Stimulated activated CD4-positive, alpha-beta T cell treated with anti-CD3 and anti-CD28 coated beads, Interleukin-4, amount 100 ng/mL, for 48 hours (primary cell): ENCODE results near the gene CSNK2A3.
"Not testable (repeated sequence)": the region's sequence is repeated elsewhere in the genome, so short reads cannot be mapped to it uniquely, and the experiment has no call there.

Experiments used
- DNase-seq, 2 donors: peaks; one replicate each; pipeline ENCODE4 v3.0.0-alpha.2; 2020; ENCODE audit warnings: low read depth in 2 of 2

The CSNK2A3 gene

GRCh38 chr11:11352878-11353277 is at the start of gene CSNK2A3:
TSS of gene CSNK2A3 (minus strand) at chr11:11353250. CDS start at chr11:11353119, 131 bp downstream.
- not testable (repeated sequence) for DNase-seq

DNA sequence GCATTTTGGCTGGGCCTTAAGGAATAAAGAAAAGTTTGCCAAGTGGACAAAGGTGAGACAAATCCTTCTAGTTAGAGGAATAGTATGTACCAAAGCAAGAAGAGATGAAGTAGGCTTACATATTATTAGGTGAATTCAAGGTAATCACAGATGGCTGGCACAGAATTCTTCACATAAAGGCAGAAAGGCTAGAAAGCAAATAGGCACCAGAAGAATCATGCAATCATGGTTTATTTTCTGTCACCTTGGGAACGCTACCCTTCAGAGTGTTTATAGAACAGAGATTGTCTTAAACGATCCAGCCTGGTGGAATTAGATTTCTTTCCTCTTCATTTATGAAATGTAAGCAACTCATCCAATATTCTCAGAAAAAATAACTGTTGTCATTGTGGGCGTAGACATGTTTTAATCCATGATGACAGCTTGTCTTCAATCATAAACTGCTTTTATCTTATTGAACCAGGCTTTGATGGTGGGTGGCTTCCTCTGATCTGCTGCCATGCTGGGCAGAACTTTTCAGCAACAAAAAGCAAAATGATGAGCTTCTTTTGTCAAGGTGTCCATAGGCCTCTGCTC is 49.0 kb upstream of the CSNK2A3 start:
- DNase-seq = no peak

DNA sequence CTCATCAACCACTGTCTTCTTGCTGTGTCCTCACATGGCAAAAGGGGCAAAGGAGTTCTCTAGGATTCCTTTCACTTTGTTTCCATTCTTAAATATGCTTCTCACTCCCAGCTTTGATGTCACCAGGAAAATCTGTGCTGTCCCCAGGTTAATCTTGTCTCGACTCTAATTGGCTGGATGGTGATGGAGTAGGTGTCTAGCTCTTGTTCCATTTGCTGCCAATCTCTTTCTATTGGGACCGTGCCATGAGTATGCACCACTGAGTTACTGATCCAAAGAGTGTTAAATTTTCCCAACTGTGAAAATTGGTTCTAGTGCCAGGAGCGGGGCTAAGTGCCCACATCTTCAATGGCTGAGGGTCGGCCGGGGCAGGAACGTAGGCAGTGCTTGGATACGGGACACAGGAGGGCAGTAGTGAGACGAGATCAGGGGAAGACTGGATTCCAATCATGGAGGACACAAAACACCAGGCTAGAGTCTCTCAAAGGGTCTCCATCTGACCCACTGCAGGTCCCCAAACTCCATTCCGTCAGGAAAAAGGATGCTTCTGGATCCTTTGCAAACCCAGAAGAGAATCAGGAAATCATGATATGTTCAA is 47.7 kb upstream of the CSNK2A3 start:
- DNase-seq = no peak

DNA sequence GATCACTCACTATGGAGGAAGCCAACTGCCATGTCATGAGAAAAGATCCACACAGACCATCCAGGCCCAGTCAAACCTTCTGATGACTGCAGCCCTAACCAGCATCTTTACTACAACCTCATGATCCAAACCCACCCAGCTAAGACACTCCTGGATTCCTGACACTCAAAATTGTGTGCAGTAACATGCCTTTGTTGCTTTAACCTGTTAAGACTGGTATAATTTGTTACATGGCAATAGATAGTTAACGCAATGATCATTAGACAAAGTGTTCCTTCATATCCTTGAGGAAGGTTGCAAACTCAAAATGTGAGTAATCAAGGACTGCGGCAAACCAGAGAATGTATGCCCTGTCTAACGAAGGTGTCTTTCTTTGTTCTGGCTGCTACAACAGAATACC is 47.1 kb upstream of the CSNK2A3 start:
- DNase-seq = no peak

DNA sequence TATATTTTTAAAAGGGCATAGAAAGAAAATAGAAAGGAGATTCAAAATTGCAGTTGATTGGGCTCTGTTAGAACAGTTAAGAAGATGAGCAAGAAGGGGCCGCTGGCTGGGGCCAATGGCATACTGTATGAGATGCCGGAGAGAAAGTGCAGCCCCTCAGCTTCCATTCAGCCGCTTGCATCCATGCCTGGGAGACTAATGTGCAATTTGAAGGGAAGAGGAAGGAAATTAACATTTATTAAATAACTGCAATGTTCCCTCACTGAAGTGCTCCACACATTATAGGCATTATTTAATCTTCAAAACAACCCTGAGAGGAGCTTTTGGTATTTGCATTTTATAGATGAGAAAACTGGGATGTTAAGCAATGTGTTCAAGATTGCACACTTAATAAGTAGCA is 44.7 kb upstream of the CSNK2A3 start:
- no peak for DNase-seq

DNA sequence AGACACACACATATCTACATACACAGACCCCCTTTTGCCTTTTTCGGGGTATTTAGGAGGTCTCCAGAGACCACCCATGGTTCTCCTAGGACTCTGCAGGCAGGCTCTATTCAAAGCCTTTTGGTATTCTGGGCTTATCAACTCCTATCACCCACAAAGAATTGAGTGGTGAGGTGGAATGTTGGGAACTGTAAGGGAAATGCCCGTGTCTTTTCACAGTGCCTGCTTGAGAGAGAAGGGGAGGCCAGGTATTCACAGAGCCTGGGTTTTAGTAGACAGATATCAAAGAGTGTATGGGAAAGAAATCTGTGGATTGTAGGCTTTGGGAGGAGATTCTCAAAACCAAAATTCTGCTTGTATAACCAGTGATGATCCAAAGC is 44.0 kb upstream of the CSNK2A3 start:
- DNase-seq = no peak

DNA sequence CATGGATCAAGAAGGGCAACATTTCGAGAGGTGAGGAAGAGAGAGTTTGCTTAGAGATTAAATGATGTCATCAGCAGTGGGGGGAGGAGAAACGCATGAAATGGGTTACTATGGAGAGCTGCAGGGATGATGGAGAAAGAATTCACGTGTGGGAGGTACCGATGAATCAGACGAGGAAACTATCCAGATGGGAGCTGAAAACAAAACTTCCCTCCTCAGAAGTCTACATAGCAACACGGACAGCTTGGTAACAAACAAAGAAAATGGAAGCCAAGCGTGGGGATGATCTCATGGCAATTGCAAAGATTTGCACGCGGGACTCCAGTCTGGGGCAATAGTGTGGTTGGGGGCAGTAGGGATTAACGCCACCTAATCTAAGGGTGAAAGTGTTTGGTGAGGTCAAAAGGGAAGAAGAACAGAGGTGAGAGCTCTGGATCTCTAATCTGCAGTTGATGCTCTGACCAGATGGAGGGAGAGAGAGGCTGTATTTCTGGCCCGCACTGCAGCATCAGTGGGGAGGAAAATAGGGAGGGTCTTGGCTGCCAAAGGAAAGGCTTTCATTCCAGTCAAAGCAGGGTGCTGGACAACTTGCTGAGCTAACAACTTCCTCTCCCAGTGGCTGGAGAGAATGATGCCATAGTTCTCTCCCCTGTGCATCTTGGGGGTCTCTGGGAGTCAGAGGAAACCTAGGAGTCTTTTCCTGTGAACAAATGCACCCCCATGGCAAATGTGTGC is 43.4 kb upstream of the CSNK2A3 start:
- no peak for DNase-seq

DNA sequence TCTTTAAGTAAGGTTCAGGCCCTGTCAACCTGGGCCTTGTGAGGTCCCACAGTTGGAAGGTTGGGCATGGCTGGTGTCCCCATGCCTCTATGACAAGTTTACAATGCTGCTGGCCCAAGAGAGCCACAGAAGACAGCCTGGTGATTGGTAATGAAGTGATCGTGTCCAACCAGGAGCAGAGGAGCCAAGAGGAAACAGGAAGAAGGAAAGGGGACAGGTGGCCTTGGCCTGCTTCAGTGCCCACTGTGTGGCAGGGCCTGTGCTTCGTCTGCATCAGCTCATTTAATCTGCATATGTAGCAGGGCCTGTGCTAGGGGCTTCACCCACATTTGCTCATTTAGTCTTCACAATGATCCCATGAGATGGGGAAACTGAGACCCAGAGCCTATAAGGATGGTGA is 42.1 kb upstream of the CSNK2A3 start:
- no peak for DNase-seq

GRCh38 chr11:11394241-11394640 is 41.2 kb upstream of the CSNK2A3 start:
- DNase-seq = no peak

DNA sequence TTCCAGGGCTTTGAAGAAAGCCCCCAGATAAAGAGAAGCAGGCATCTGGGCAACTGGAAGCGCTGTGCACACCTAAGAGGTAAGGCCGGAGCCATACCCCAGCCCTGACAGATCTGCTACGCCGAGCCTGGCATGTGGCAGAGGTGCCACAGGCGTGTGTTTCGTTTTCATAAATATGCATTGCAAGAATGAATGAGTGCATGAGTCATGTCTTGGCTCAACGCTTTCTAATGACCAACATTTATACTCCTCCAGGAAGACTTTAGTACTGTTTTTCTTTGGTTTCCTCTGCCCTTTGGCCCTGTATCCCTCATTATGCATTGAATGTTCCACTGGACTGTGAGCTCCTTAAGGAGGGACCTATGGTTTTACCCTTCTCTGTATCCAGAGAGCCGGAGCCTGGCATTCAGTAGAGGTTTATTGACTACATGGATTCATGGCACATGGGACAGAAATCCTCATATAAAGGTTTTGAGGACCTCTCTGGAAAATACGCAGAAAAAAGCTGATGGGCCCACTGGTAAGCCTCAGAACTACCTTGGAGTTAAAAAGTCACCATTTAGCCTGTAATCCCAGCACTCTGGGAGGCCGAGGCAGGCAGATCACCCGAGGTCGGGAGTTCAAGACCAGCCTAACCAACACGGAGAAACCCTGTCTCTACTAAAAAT is 38.9 kb upstream of the CSNK2A3 start:
- no peak for DNase-seq

GRCh38 chr11:11391169-11391568 is 38.1 kb upstream of the CSNK2A3 start:
- DNase-seq = no peak

GRCh38 chr11:11390068-11390771 is 37.2 kb upstream of the CSNK2A3 start:
- DNase-seq = no peak

- no peak for DNase-seq
Observed at GRCh38 chr11:11389238-11389637, 36.2 kb upstream of the CSNK2A3 start.

- no peak for DNase-seq
Observed at GRCh38 chr11:11387622-11388305, 34.7 kb upstream of the CSNK2A3 start.

GRCh38 chr11:11387207-11387606 is 34.2 kb upstream of the CSNK2A3 start:
- no peak for DNase-seq

DNA sequence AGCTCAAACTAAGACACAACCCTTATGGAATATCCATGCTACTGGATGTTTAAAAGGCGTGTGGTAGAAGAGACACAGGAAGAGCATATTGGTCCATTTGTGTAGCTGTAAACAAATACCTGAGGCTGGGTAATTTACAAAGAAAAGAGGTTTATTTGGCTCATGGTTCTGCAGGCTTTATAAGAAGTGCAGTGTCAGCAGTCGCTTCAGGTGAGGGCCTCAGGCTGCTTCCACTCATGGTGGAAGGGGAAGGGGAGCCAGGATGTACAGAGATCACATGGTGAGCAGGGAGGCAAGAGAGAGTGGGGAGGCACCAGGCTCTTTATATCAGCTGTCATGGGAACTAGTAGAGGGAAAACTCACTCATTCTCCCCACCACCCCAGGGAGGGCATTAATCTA is 31.8 kb upstream of the CSNK2A3 start:
- DNase-seq = no peak

GRCh38 chr11:11383995-11384394 is 30.9 kb upstream of the CSNK2A3 start:
- DNase-seq = no peak

DNA sequence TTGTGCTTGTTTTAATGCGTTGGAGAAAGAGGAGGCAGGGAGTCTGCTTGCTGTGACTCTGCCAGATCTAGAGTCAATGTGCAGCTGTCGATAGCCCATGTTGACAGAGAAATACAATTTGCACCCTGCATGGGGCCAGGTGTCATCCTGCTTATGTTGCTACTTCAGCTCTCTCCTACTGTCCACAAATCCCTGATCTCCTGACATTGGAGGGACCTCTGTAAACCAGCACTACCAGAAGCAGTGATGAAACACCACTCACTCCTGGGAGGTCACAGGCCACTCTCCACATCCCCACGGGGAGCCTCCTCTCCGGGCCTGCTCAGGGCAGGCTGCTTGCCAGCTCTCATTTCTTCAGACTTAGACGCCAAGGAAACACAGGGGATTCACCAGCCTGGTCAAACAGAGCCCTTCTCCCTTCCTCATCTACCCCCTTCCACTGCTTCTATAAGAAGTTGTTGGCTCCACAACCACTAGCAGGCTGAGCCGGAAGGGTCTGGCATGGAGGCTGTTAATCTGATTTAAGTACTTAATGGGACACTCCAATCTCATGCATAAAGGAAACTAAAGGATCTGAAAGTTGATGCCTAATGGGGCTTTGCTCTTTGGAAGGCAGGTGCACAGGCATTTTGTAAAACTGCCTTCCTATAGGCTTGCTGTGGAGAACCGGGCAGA is 29.9 kb upstream of the CSNK2A3 start:
- DNase-seq = no peak

DNA sequence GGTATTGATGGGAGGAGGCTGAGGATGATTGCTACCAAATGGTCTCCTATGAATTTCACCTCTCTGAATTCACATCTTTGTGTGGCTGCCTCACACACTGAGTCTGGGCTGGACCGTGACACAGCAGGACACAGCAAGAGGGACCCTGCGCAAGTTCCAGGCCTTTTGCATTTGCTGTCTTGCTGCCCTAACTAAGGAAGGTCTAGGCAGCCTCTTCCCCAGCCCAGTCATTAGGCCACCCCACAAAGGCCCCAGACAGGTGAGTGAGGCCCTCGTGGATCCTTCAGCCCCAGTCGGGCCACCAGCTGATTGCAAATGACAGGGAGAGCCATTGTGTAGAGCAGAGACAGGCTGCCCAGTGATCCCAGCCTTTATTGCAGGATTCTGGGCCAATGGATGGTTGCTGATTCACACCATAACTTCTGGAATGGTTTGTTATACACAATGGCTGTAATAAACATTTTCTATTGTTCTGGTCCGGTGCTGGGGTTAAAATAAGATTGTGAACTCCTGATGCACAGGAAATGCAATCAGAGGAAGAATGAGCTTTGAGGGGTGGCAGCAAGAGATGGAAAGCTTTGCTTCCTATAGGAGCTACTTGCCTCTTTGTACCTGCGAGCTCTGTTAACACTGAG is 28.5 kb upstream of the CSNK2A3 start:
- DNase-seq = no peak

- no peak for DNase-seq
Observed at GRCh38 chr11:11380883-11381282, 27.8 kb upstream of the CSNK2A3 start.

- no peak for DNase-seq
Observed at GRCh38 chr11:11380340-11380739, 27.3 kb upstream of the CSNK2A3 start.
